Measurements from ENCODE around the gene ZNF800. TPM values are rescaled to one million over a fixed set of nuclear protein-coding genes. Genes with fewer than 3 reads are reported as not detected.
A peak's percentile ranks its signal among the peaks of the same experiment; 100 is the strongest.
"Not testable (repeated sequence)": the region's sequence is repeated elsewhere in the genome, so short reads cannot be mapped to it uniquely, and the experiment has no call there.

The ZNF800 gene
- 15.2 and 15.8 TPM in 2 replicates for total RNA-seq

- peak; percentile 91 for DNase-seq
Measured at GRCh38 chr7:127392566-127393367, at the start of gene ZNF800. ZNF800 (minus strand) TSS chr7:127392708; CDS start chr7:127391557, 1,151 bp downstream.

GRCh38 chr7:127440206-127440605 is 47.7 kb upstream of the ZNF800 start:
- no peak for DNase-seq

- DNase-seq, result no peak
Measured at GRCh38 chr7:127438836-127439235, 46.3 kb upstream of the ZNF800 start.

- no peak for DNase-seq
Measured at GRCh38 chr7:127437837-127438236, 45.3 kb upstream of the ZNF800 start.

GRCh38 chr7:127437241-127437640 is 44.7 kb upstream of the ZNF800 start:
- DNase-seq, result no peak

GRCh38 chr7:127429281-127429680 is 36.8 kb upstream of the ZNF800 start:
- DNase-seq, result not testable (repeated sequence)

- DNase-seq, result no peak
Measured at GRCh38 chr7:127419196-127419595, 26.7 kb upstream of the ZNF800 start.

- DNase-seq, result no peak
Measured at GRCh38 chr7:127418459-127418858, 26.0 kb upstream of the ZNF800 start.

GRCh38 chr7:127417346-127417745 is 24.8 kb upstream of the ZNF800 start:
- no peak for DNase-seq

- DNase-seq, result no peak
Measured at GRCh38 chr7:127415060-127415742, 22.7 kb upstream of the ZNF800 start.

GRCh38 chr7:127413962-127414361 is 21.5 kb upstream of the ZNF800 start:
- DNase-seq, result no peak

- DNase-seq, result no peak
Measured at GRCh38 chr7:127413326-127413725, 20.8 kb upstream of the ZNF800 start.

- no peak for DNase-seq
Measured at GRCh38 chr7:127411176-127411575, 18.7 kb upstream of the ZNF800 start.

GRCh38 chr7:127409629-127410028 is 17.1 kb upstream of the ZNF800 start:
- no peak for DNase-seq

GRCh38 chr7:127404286-127405072 is 12.0 kb upstream of the ZNF800 start:
- no peak for DNase-seq

GRCh38 chr7:127396184-127396583 is 3.7 kb upstream of the ZNF800 start:
- no peak for DNase-seq

GRCh38 chr7:127395104-127395503 is 2.6 kb upstream of the ZNF800 start:
- not testable (repeated sequence) for DNase-seq

GRCh38 chr7:127393368-127394058 is 1.0 kb upstream of the ZNF800 start:
- no peak for DNase-seq

- peak; percentile 73 for DNase-seq
Measured at GRCh38 chr7:127392182-127392565, 334 bp downstream of the ZNF800 start.

- DNase-seq, result peak; percentile 50
Measured at GRCh38 chr7:127391591-127392181, 822 bp downstream of the ZNF800 start.

- DNase-seq, result no peak
Measured at GRCh38 chr7:127390817-127391590, 1.5 kb downstream of the ZNF800 start.

Data from dermis blood vessel endothelial cell (primary cell).